Ovary (tissue), 9 donors: ENCODE data around the gene CTSL. TPM values are rescaled to one million over a fixed set of nuclear protein-coding genes. Genes with fewer than 3 reads are reported as not detected.
"Not testable (repeated sequence)": the region's sequence is repeated elsewhere in the genome, so short reads cannot be mapped to it uniquely, and the experiment has no call there.

Experiments
- DNase-seq, 5 donors: peaks; one replicate each; pipeline ENCODE4 v3.0.0-alpha.2; 2019 to 2020
- H3K27ac ChIP-seq, 2 donors: fragments of 200-600 bp; one replicate each; pipeline versions ENCODE4 v1.5.1 to v1.8.0; 2019 to 2022
- H3K27me3 ChIP-seq: fragments of 200-600 bp; one replicate; pipeline ENCODE4 v1.8.0; 2022
- H3K36me3 ChIP-seq: fragments of 200-600 bp; sonication (generic); one replicate; pipeline ENCODE4 v1.5.1; 2019
- H3K4me1 ChIP-seq: one replicate; pipeline ENCODE4 v1.8.1; 2013; ENCODE audit warnings: mild to moderate bottlenecking, moderate library complexity; ENCODE audit not compliant: insufficient read depth
- H3K4me3 ChIP-seq: fragments of 200-600 bp; sonication (generic); one replicate; pipeline ENCODE4 v1.5.1; 2017
- H3K9me3 ChIP-seq, 2 donors: fragments of 200-600 bp in 1 of 2; sonication (generic) in 1 of 2; one replicate each; pipeline versions ENCODE4 v1.5.1 to v1.8.1; 2013 to 2019; ENCODE audit warnings: mild to moderate bottlenecking in 1 of 2, moderate library complexity in 1 of 2
- CTCF ChIP-seq, 3 donors: fragments of 450-650 bp in 2 of 3; fragments of 200-600 bp in 1 of 3; IDR thresholded peaks; one replicate each; pipeline versions ENCODE4 v1.5.1 to v1.8.0; 2016 to 2022; ENCODE audit warnings: antibody characterized with exemption in 3 of 3, mild to moderate bottlenecking in 1 of 3
- EP300 ChIP-seq: sonication (generic); formaldehyde crosslinking; IDR thresholded peaks from one replicate; pipeline ENCODE4 v1.6.1; 2017; ENCODE audit warnings: antibody characterized with exemption
- POLR2A ChIP-seq: fragments of 450-650 bp; IDR thresholded peaks from one replicate; pipeline ENCODE4 v1.6.1; 2017; ENCODE audit warnings: antibody characterized with exemption, mild to moderate bottlenecking, moderate library complexity
- WGBS, 3 donors: extraction: QIAGEN DNeasy Blood & Tissue Kit in 1 of 3; methylation state at CpG; one replicate each; pipeline versions ENCODE4 v1.1.5 to v1.1.7; 2013 to 2017; 5-methylcytosine and 5-hydroxymethylcytosine counted together
- intact Hi-C, 4 donors: fragments of 100-400 bp; cut with DNase I; formaldehyde crosslinking; loops; one replicate each; pipeline versions ENCODE4 v1.11.0 to v1.15.1; 2022 to 2023
- polyA plus RNA-seq, 2 donors: library from polyadenylated mRNA; stranded (reverse); fragments of 200-250 nt in 1 of 2; fragments of 350-450 nt in 1 of 2; fragmentation: Illumina TruSeq in 1 of 2; extraction: RNeasy Lipid Tissue Mini Kit (QIAGEN cat#74804) in 1 of 2; gene quantifications; one replicate each; pipeline ENCODE4 v1.2.3, GENCODE V29; 2013 to 2014
- total RNA-seq, 7 donors: library from RNA; depleted of rRNA in 2 of 7; stranded (reverse); fragments of >200 nt in 2 of 7; fragmentation: NEBNext Ultra II Directional in 3 of 7; extraction: Animal tissue kit (Norgen Biotek cat#: 25700) in 3 of 7; gene quantifications; one replicate each; pipeline versions ENCODE4 v1.1.0 to v1.2.4, GENCODE V29; 2016 to 2023
- donor health status: DM: no; HTN: no; CAD: no; lungs with moderate emphysema.
- donor health status: DM: no; HTN: no; CAD: no.
- donor health status: Bipolar disorder and iron deficiency.
- donor health status: DM: yes; HTN: yes; CAD: no.
- donor health status: DM: no; HTN: no; CAD: no.
- donor health status: DM: yes; HTN: yes; CAD: no.

Gene CTSL
- total and polyA plus RNA-seq, 9 donors = 94.0 to 219 (median 115) TPM

- no peaks in the 10 kb centered on the region for H3K36me3 ChIP-seq
- TF ChIP-seq EP300 = no peak
- TF ChIP-seq CTCF (IDR thresholded peaks at IDR 0.05) = no peak
- TF ChIP-seq POLR2A = no peak
- no peak overlapping the region for H3K27ac ChIP-seq
- WGBS, 3 donors = 24 to 61% (median 51%) methylated on average over 2 to 4 of the region's 4 CpGs
- no peaks in the 10 kb centered on the region for H3K4me1 ChIP-seq
- intact Hi-C loops = no loop called here
- no peaks in the 10 kb centered on the region for H3K27me3 ChIP-seq
- DNase-seq = no peak
- no peak overlapping the region for H3K4me3 ChIP-seq
- no peaks in the 10 kb centered on the region for H3K9me3 ChIP-seq
Observed at GRCh38 chr9:87751868-87752267, 25.9 kb downstream of the CTSL start.

DNA sequence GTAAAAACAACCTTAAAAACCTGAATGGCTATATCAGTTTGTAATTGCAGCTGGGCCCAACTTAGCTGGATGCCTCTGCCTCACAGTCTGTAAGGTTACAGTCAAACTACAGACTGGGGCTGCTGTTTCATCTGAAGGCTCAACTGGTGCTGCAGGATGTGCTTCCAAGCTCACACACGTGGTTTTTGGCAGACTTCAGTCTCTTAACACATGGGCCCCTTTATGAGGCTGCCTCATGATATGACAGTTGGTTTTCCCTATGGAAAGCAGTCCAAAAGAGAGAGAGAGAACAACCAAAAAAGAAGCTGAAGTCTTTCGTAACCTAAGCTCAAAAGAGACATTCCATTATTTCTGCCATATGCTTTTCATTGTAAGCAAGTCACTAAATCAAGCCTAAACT is 27.4 kb downstream of the CTSL start:
- Histone ChIP-seq H3K4me3 (no peak overlapping the region), H3K9me3 (no peaks in the 10 kb centered on the region), H3K27me3 (no peaks in the 10 kb centered on the region), H3K4me1 (no peaks in the 10 kb centered on the region), H3K27ac (no peak overlapping the region), H3K36me3 (no peaks in the 10 kb centered on the region)
- no peak for TF ChIP-seq EP300
- no peak for TF ChIP-seq POLR2A
- intact Hi-C loops = no loop called here
- no peak for DNase-seq
- 48 to 51% (median 50%) methylated on average over 2 of the region's 2 CpGs for WGBS, 3 donors

DNA sequence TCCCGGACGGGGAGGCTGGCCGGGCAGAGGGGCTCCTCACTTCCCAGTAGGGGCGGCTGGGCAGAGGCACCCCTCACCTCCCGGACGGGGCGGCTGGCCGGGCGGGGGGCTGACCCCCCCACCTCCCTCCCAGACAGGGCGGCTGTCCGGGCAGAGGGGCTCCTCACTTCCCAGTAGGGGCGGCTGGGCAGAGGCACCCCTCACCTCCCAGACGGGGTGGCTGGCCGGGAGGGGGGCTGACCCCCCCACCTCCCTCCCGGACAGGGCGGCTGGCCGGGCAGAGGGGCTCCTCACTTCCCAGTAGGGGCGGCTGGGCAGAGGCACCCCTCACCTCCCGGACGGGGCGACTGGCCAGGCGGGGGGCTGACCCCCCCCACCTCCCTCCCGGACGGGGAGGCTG is 32.4 kb downstream of the CTSL start:
- H3K27me3 ChIP-seq, H3K36me3 ChIP-seq, H3K9me3 ChIP-seq, H3K4me1 ChIP-seq, DNase-seq, H3K27ac ChIP-seq, intact Hi-C loops, H3K4me3 ChIP-seq: not testable (repeated sequence)
- 82 to 85% methylated on average over 12 to 17 of the region's 24 CpGs; no CpG with 5 or more reads in 1 of the 3 donors for WGBS, 3 donors

- intact Hi-C loops, H3K27ac ChIP-seq, H3K4me1 ChIP-seq, H3K9me3 ChIP-seq, DNase-seq, H3K36me3 ChIP-seq, H3K4me3 ChIP-seq, H3K27me3 ChIP-seq: not testable (repeated sequence)
Observed at GRCh38 chr9:87759980-87760379, 34.1 kb downstream of the CTSL start.

- no peak for TF ChIP-seq POLR2A
- TF ChIP-seq CTCF (IDR thresholded peaks at IDR 0.05) = no peak
- TF ChIP-seq EP300 = no peak
- Histone ChIP-seq H3K36me3 (no peaks in the 10 kb centered on the region), H3K4me3 (no peak overlapping the region), H3K27me3 (no peaks in the 10 kb centered on the region), H3K4me1 (no peaks in the 10 kb centered on the region), H3K27ac (no peak overlapping the region), H3K9me3 (no peaks in the 10 kb centered on the region)
- DNase-seq = no peak
- intact Hi-C loops = no loop called here
- WGBS, 3 donors = 94 to 95% (median 95%) methylated on average over 2 of the region's 2 CpGs
Observed at GRCh38 chr9:87760529-87760928, 34.6 kb downstream of the CTSL start.

GRCh38 chr9:87763286-87763685 is 37.4 kb downstream of the CTSL start:
- no peaks in the 10 kb centered on the region for H3K27me3 ChIP-seq
- H3K27ac ChIP-seq = no peak overlapping the region
- H3K4me3 ChIP-seq = no peak overlapping the region
- 90 to 93% (median 91%) methylated on average over 6 of the region's 6 CpGs for WGBS, 3 donors
- no peaks in the 10 kb centered on the region for H3K36me3 ChIP-seq
- no peaks in the 10 kb centered on the region for H3K9me3 ChIP-seq
- intact Hi-C loops = no loop called here
- DNase-seq = no peak
- TF ChIP-seq CTCF (IDR thresholded peaks at IDR 0.05) (no peak), POLR2A (no peak), EP300 (no peak)
- H3K4me1 ChIP-seq = no peaks in the 10 kb centered on the region
